GM18909 (cell line): ENCODE data around the gene CTDSPL2.
A peak's percentile ranks its signal among the peaks of the same experiment; 100 is the strongest.
"Not testable (repeated sequence)": the region's sequence is repeated elsewhere in the genome, so short reads cannot be mapped to it uniquely, and the experiment has no call there.

Experiments
- ATAC-seq: cut with Tn5 transposase; IDR thresholded peaks from one replicate; pipeline ENCODE4 v1.9.1; 2021; ENCODE audit warnings: mild to moderate bottlenecking; ENCODE audit not compliant: unreplicated experiment, poor library complexity

Gene CTDSPL2

GRCh38 chr15:44426975-44427755 is at the start of gene CTDSPL2:
TSS of gene CTDSPL2 (plus strand) at chr15:44427629. CDS start at chr15:44459015, 31,386 bp downstream.
- ATAC-seq: peak; percentile 92

- no peak for ATAC-seq
These were observed 46.2 kb upstream of the CTDSPL2 start for GRCh38 chr15:44381236-44381635.

GRCh38 chr15:44385344-44385942 is 42.0 kb upstream of the CTDSPL2 start:
- peak; percentile 41 for ATAC-seq

GRCh38 chr15:44394062-44394461 is 33.4 kb upstream of the CTDSPL2 start:
- no peak for ATAC-seq

GRCh38 chr15:44394562-44394961 is 32.9 kb upstream of the CTDSPL2 start:
- no peak for ATAC-seq

GRCh38 chr15:44397869-44398268 is 29.6 kb upstream of the CTDSPL2 start:
- no peak for ATAC-seq

GRCh38 chr15:44414001-44414400 is 13.4 kb upstream of the CTDSPL2 start:
- no peak for ATAC-seq

GRCh38 chr15:44427756-44428724 is 611 bp downstream of the CTDSPL2 start:
- ATAC-seq: peak; percentile 18

GRCh38 chr15:44435893-44436667 is 8.7 kb downstream of the CTDSPL2 start:
- ATAC-seq: no peak

GRCh38 chr15:44438402-44438801 is 11.0 kb downstream of the CTDSPL2 start:
- ATAC-seq: no peak

GRCh38 chr15:44441095-44441501 is 13.7 kb downstream of the CTDSPL2 start:
- ATAC-seq: no peak

GRCh38 chr15:44443515-44443914 is 16.1 kb downstream of the CTDSPL2 start:
- no peak for ATAC-seq

- ATAC-seq: no peak
These were observed 20.4 kb downstream of the CTDSPL2 start for GRCh38 chr15:44447772-44448376.

- no peak for ATAC-seq
These were observed 22.7 kb downstream of the CTDSPL2 start for GRCh38 chr15:44450172-44450571.

GRCh38 chr15:44453578-44454283 is 26.3 kb downstream of the CTDSPL2 start:
- not testable (repeated sequence) for ATAC-seq

- no peak for ATAC-seq
These were observed 31.0 kb downstream of the CTDSPL2 start for GRCh38 chr15:44458429-44458828.

GRCh38 chr15:44468709-44469385 is 41.4 kb downstream of the CTDSPL2 start:
- no peak for ATAC-seq

- no peak for ATAC-seq
These were observed 44.5 kb downstream of the CTDSPL2 start for GRCh38 chr15:44471885-44472455.
